ENCODE results near the gene TUBGCP2. TPM values are rescaled to one million over a fixed set of nuclear protein-coding genes. Genes with fewer than 3 reads are reported as not detected.

TUBGCP2 gene
- total RNA-seq, 4 donors from 2014 or later, result 35.8 to 47.3 (median 38.8) TPM

DNA sequence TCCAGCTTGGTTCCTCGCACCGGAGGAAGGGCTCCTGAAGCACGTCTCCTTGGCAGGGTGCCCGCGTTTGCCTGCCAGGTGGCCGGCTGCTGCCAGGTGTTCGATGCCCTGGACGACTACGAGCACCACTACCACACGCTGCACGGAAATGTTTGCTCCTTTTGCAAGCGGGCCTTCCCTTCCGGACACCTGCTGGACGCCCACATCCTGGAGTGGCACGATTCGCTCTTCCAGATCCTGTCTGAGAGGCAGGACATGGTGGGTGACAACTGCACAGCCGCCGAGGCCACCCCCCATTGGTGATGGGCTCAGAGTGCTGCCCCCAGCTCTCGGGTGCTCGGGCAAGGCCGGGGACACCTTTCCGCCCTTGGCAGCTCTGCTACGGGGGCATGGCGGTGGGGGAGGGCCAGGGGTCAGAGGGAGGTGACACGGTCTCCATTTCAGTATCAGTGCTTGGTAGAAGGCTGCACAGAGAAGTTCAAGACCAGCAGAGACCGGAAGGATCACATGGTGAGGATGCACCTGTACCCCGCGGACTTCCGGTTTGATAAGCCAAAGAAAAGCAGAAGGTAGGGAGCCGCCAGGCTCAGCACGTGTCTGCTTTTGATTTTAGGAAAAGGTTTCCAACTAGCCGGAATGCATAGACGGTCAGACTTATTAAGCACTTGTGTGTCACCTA, 1.2 kb upstream of the TUBGCP2 start:
- peaks cover 0 to 46% (median 25%) of the 10 kb centered on the region in 3 donors for H3K4me1 ChIP-seq
- 87 to 90% methylated on average over 4 to 6 of the region's 33 CpGs for WGBS, 2 donors (ENCODE audit: low coverage in 1 of 2)
- no peaks in the 10 kb centered on the region for H3K27me3 ChIP-seq
- TF ChIP-seq EP300 (IDR thresholded peaks at IDR 0.05) (no peak), CTCF (IDR thresholded peaks at IDR 0.05) (no peak), POLR2A (IDR thresholded peaks at IDR 0.05) (no peak), POLR2AphosphoS5 (IDR thresholded peaks at IDR 0.05) (no peak)
- peaks cover 0 to 41% of the 10 kb centered on the region in 2 donors for H3K36me3 ChIP-seq
- no peak for ATAC-seq
- peak overlapping the region in 1 of 2 donors; percentile 100 for H3K4me3 ChIP-seq
- H3K9me3 ChIP-seq, result no peaks in the 10 kb centered on the region
- H3K27ac ChIP-seq, result peak overlapping the region in 3 of 4 donors; percentile 93 to 99 (median 97)

DNA sequence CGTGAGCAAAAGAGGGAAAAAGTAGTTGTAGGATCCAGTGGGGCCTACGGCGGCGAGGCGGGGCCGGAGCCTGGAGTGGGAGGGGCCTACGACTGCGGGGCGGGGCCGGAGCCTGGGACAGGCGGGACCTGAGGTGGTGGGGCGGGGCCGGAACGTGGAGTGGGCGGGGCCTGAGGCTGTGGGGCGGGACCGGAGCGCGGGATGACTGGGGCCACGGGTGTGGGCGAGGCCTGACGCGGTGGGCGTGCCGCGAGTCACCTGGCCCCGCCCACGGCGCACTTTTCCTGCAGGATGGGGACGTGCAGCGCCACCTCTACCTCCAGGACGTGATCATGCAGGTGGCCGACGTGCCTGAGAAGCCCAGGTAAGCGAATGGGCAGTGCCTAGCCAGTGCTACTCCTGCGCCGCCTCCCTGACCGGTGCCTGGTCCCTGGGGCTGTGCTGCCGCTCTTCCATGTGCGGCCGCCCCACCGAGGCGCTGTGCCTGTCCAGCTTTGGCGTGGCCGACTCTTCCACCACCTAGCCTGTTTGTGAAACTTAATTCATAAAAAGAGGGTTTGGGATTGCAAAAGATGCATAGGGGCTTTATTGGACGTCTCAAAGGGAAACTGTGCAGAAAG, 538 bp upstream of the TUBGCP2 start:
- peaks cover 0 to 53% (median 27%) of the 10 kb centered on the region in 3 donors for H3K4me1 ChIP-seq
- peak overlapping the region; percentile 96 to 100 for H3K4me3 ChIP-seq
- H3K27me3 ChIP-seq, result no peaks in the 10 kb centered on the region
- peak overlapping the region; percentile 75 to 99 (median 95) for H3K27ac ChIP-seq
- ATAC-seq, result peak; percentile 94
- H3K9me3 ChIP-seq, result no peaks in the 10 kb centered on the region
- no peak for TF ChIP-seq POLR2AphosphoS5 (IDR thresholded peaks at IDR 0.05)
- no peak for TF ChIP-seq CTCF (IDR thresholded peaks at IDR 0.05)
- no peak for TF ChIP-seq EP300 (IDR thresholded peaks at IDR 0.05)
- TF ChIP-seq POLR2A (IDR thresholded peaks at IDR 0.05), result no peak
- 33 to 70% methylated on average over 1 to 2 of the region's 46 CpGs for WGBS, 2 donors (ENCODE audit: low coverage in 1 of 2)
- peaks cover 0 to 41% of the 10 kb centered on the region in 2 donors for H3K36me3 ChIP-seq

DNA sequence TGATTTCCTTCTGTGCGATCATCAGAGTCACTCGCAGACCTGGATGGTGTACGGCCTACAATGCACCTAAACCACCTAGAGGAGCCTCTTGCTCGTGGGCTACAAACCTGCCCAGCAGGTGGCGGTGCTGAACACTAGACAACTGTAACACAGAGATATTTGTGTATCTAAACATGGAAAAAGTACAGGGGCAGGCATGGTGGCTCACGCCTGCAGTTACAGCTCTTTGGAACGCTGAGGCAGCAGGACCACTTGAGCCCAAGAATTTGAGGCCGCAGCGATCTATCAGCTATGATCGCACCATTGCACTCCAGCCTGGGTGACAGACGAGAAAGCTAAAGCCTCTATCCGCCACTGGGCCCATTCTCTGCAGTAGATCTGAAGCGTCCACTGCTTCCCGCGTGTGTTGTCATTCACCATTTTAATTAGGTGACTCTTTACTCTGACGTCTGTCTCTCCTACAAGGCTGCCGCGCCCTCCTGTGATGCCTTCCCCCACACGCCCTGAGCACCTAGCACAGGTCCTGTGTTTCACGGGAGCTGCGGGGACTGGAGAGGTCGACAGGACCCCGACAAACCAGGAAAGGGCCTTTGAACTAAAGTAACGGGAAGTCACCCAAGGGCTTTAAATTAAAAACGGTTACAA, 774 bp downstream of the TUBGCP2 start:
- 8 to 13% methylated on average over 8 to 13 of the region's 25 CpGs for WGBS, 2 donors (ENCODE audit: low coverage in 1 of 2)
- no peak for TF ChIP-seq POLR2A (IDR thresholded peaks at IDR 0.05)
- no peak for TF ChIP-seq EP300 (IDR thresholded peaks at IDR 0.05)
- peak in 3 of 4 experiments; percentile 26 to 58 (median 43) for TF ChIP-seq CTCF (IDR thresholded peaks at IDR 0.05)
- peaks cover 0 to 42% of the 10 kb centered on the region in 2 donors for H3K36me3 ChIP-seq
- no peak for ATAC-seq
- no peaks in the 10 kb centered on the region for H3K9me3 ChIP-seq
- H3K27ac ChIP-seq, result peak overlapping the region; percentile 75 to 99 (median 95)
- H3K27me3 ChIP-seq, result no peaks in the 10 kb centered on the region
- peaks cover 0 to 61% (median 27%) of the 10 kb centered on the region in 3 donors for H3K4me1 ChIP-seq
- peak overlapping the region; percentile 96 to 100 for H3K4me3 ChIP-seq

DNA sequence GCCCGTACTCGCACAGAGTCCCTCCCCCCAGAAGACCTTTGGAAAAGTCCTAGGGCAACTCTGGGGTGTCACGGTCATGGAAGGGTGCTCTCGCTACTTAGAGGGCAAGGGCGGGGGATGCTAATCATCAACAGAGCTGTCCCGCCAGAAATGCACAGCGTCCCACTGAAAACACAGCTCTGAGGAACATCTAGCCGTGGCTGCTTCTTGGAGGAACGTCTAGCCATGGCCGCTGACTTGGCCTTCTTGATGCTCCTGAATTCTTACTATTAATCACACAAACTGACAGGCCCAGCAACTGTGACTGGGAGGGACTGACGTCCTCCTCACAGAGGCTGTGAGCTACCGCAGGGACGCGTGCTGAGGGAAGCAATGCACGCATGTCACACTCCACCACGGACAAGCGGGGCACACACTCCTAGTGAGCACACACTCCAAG, 1.7 kb downstream of the TUBGCP2 start:
- Histone ChIP-seq H3K27ac (no peak overlapping the region), H3K4me1 (peaks cover 0 to 61% (median 27%) of the 10 kb centered on the region in 3 donors), H3K4me3 (peak overlapping the region in 1 of 2 donors; percentile 100), H3K36me3 (peaks cover 0 to 42% of the 10 kb centered on the region in 2 donors), H3K9me3 (no peaks in the 10 kb centered on the region), H3K27me3 (no peaks in the 10 kb centered on the region)
- ATAC-seq, result no peak
- TF ChIP-seq POLR2A (IDR thresholded peaks at IDR 0.05) (no peak), EP300 (IDR thresholded peaks at IDR 0.05) (no peak), POLR2AphosphoS5 (IDR thresholded peaks at IDR 0.05) (no peak), CTCF (IDR thresholded peaks at IDR 0.05) (no peak)
- WGBS, 2 donors (ENCODE audit: low coverage in 1 of 2), result 80 to 88% methylated on average over 2 to 9 of the region's 17 CpGs
